LNCAP (cell line): ENCODE data around the gene GALK2.
A peak's percentile ranks its signal among the peaks of the same experiment; 100 is the strongest.

Experiments used
- CTCF ChIP-seq: fragments of 450-650 bp; IDR thresholded peaks from 2 replicates; pipeline ENCODE4 v1.5.1; 2017; ENCODE audit warnings: mild to moderate bottlenecking

Gene GALK2

DNA sequence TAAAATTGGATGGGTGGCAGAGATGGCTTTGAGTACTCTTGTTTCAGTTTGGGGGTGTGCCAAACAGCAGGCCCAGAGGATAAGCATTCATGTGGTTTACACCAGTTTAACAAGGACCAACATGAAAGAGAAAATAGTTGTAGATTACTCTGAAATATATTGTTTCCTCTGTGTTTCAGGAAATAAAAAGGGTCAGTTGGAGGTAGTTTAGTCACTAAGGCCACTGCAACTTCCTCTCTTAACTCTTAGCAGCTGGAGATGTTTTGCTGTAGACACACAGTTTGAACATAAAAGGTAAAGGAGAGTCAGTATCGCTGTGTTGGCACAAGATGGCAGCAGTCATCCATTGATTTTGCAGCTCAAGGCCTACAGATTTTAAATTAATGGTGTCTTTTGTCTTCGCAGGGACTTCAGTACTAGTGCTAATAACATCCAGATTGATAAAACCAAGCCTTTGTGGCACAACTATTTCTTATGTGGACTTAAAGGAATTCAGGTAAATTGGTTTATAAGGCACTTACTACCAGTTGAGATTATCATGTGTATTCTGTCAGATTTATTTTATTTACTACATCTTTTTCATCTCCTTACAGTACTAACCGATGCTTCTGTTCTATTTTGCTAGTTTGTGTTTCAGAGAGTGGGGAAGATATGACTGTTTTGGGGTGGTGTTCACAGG, 65.5 kb downstream of the GALK2 start:
- TF ChIP-seq CTCF, result peak; percentile 80

DNA sequence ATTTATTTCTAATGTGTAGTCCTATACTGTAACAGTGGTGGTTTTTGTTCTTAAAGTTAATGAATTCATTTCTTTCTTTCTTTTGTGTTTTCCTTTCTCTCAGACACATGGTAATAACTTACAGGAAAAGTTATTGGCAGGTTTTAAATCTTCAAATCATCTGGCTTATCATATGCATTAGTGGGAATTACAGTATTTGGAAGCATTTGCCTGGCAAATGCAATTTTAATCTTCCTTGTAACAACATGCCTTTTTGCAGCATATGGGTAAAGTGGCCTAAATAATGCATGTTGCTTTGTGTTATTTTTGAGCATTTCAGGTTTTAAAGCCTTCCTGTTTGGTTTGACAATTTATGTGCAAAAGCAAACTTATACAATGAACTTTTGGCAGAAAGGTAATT, 66.8 kb downstream of the GALK2 start:
- no peak for TF ChIP-seq CTCF

- no peak for TF ChIP-seq CTCF
Measured at GRCh38 chr15:49238342-49238741, 68.3 kb downstream of the GALK2 start.

DNA sequence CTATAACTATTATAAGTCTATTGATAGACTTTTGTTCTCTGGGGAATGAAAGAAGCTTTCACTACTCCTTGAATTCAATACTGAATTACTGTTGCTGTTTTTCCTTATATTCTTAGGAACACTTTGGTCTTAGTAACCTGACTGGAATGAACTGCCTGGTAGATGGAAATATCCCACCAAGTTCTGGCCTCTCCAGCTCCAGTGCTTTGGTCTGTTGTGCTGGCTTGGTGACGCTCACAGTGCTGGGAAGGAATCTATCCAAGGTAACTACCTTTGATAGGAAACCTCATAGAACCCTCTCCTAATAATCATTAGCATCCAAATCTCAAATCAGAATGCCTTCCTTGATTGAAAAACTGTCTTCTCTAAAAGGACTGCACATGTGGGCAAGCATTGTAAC, 69.1 kb downstream of the GALK2 start:
- no peak for TF ChIP-seq CTCF

- TF ChIP-seq CTCF, result no peak
Measured at GRCh38 chr15:49242820-49243219, 72.8 kb downstream of the GALK2 start.

DNA sequence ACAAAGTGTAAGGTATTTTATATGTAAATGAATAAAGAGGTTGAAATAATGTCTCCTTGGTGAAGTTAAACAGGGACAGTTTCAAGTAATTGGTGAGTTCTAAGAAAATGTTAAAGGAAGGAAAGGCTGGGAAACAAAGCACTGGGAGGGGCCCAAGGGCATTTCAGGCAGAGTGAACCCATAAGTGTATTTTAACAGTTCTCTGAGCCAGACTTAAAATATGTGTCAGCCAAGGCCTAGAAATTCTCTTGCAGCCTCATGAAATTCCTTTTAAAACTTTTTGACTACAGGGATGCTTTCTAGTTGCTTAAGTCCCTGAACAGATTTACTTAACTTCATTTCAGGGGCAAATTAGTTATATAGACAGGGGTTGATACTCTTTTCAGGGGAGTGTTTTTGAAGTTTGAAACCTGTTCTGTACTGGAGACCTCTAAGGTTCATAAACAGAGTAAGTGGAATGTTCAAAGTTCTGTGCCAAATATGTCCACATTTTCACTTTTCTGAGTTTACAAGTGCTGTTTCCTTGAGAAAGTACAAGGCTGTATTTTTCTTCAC, 77.6 kb downstream of the GALK2 start:
- no peak for TF ChIP-seq CTCF

- no peak for TF ChIP-seq CTCF
Measured at GRCh38 chr15:49248291-49248690, 78.2 kb downstream of the GALK2 start.
